Activated T-helper 2 cell treated with anti-CD3 and anti-CD28 coated beads, Interferon-gamma antibody, Interleukin-2, Interleukin-4, amounts not matched to agents 10 μg/mL and 5 μg/mL and 100 μg/mL, durations not matched to agents 14 hours and 24 hours and 36 hours (primary cell): Measurements from ENCODE around the gene PRKAA1. TPM values are rescaled to one million over a fixed set of nuclear protein-coding genes. Genes with fewer than 3 reads are reported as not detected.
A peak's percentile ranks its signal among the peaks of the same experiment; 100 is the strongest.

ENCODE experiments used
- DNase-seq: peaks from one replicate; pipeline ENCODE4 v3.0.0; 2021; ENCODE audit warnings: low spot score
- H3K27ac Mint-ChIP-seq: one replicate; pipeline ENCODE4 v1.8.0; 2021; ENCODE audit warnings: mixed read lengths
- H3K27me3 Mint-ChIP-seq: one replicate; pipeline ENCODE4 v1.8.0; 2021; ENCODE audit warnings: low read depth, mixed read lengths
- H3K36me3 Mint-ChIP-seq: one replicate; pipeline ENCODE4 v1.8.0; 2021; ENCODE audit warnings: low read depth, mixed read lengths
- H3K4me1 Mint-ChIP-seq: one replicate; pipeline ENCODE4 v1.8.0; 2021; ENCODE audit warnings: low read depth, mixed read lengths
- H3K4me3 Mint-ChIP-seq: one replicate; pipeline ENCODE4 v1.8.0; 2021; ENCODE audit warnings: low read depth, mild to moderate bottlenecking, moderate library complexity, mixed read lengths
- H3K9me3 Mint-ChIP-seq: one replicate; pipeline ENCODE4 v1.8.0; 2021; ENCODE audit warnings: mixed read lengths
- intact Hi-C: fragments of 100-400 bp; cut with micrococcal nuclease; formaldehyde crosslinking; loops from one replicate; pipeline ENCODE4 v1.15.1; 2023
- total RNA-seq: library from RNA; stranded (reverse); gene quantifications from 2 replicates; pipeline ENCODE4 v1.2.3, GENCODE V29; 2022

The PRKAA1 gene
- total RNA-seq, result 61.2 and 61.7 TPM in 2 replicates

GRCh38 chr5:40798012-40798800, at the start of gene PRKAA1:
Gene PRKAA1 (minus strand): TSS chr5:40798374. CDS start chr5:40798189, 185 bp downstream.
- H3K9me3 Mint-ChIP-seq, result no peaks in the 10 kb centered on the region
- intact Hi-C loops, result loop anchor here (1.0 kb wide), 3 partner anchors 15 to 43 kb away; partner anchors contain the start of genes RPL37 and TTC33
- peaks cover 33% of the 10 kb centered on the region for H3K4me1 Mint-ChIP-seq
- peak within 1 kb of the TSS; percentile 88 for H3K4me3 Mint-ChIP-seq
- peak within 1 kb of the TSS; percentile 90 for H3K27ac Mint-ChIP-seq
- H3K36me3 Mint-ChIP-seq, result peaks cover 31% of the 10 kb centered on the region
- peak; percentile 86 for DNase-seq
- H3K27me3 Mint-ChIP-seq, result peaks cover 9% of the 10 kb centered on the region

GRCh38 chr5:40847525-40847924, 49.4 kb upstream of the PRKAA1 start:
- no peaks in the 10 kb centered on the region for H3K9me3 Mint-ChIP-seq
- no peak overlapping the region for H3K27ac Mint-ChIP-seq
- H3K4me3 Mint-ChIP-seq, result no peak overlapping the region
- no peak for DNase-seq
- H3K36me3 Mint-ChIP-seq, result no peaks in the 10 kb centered on the region
- intact Hi-C loops, result no loop called here
- peaks cover 3% of the 10 kb centered on the region for H3K4me1 Mint-ChIP-seq
- peaks cover 13% of the 10 kb centered on the region for H3K27me3 Mint-ChIP-seq

GRCh38 chr5:40846371-40846770, 48.2 kb upstream of the PRKAA1 start:
- H3K9me3 Mint-ChIP-seq, result no peaks in the 10 kb centered on the region
- peaks cover 7% of the 10 kb centered on the region for H3K4me1 Mint-ChIP-seq
- DNase-seq, result no peak
- H3K36me3 Mint-ChIP-seq, result no peaks in the 10 kb centered on the region
- peaks cover 14% of the 10 kb centered on the region for H3K27me3 Mint-ChIP-seq
- no peak overlapping the region for H3K27ac Mint-ChIP-seq
- no peak overlapping the region for H3K4me3 Mint-ChIP-seq
- intact Hi-C loops, result no loop called here

GRCh38 chr5:40844565-40844964, 46.4 kb upstream of the PRKAA1 start:
- Mint-ChIP-seq H3K9me3 (no peaks in the 10 kb centered on the region), H3K36me3 (no peaks in the 10 kb centered on the region), H3K27me3 (peaks cover 15% of the 10 kb centered on the region), H3K4me3 (no peak overlapping the region), H3K4me1 (peaks cover 15% of the 10 kb centered on the region), H3K27ac (no peak overlapping the region)
- no peak for DNase-seq
- intact Hi-C loops, result loop anchor here (5.0 kb wide), 1 partner anchor 33 kb away; no protein-coding TSS in a partner anchor

GRCh38 chr5:40842351-40842750, 44.2 kb upstream of the PRKAA1 start:
- Mint-ChIP-seq H3K27ac (no peak overlapping the region), H3K4me3 (no peak overlapping the region), H3K4me1 (peaks cover 21% of the 10 kb centered on the region), H3K9me3 (no peaks in the 10 kb centered on the region), H3K36me3 (no peaks in the 10 kb centered on the region), H3K27me3 (peaks cover 10% of the 10 kb centered on the region)
- no peak for DNase-seq
- intact Hi-C loops, result loop anchor here (5.0 kb wide), 1 partner anchor 35 kb away; no protein-coding TSS in a partner anchor

GRCh38 chr5:40841068-40841805, 43.1 kb upstream of the PRKAA1 start, which contains the start of gene CARD6:
Gene CARD6 (plus strand): TSS chr5:40841367. CDS start chr5:40841383, 16 bp downstream.
- peaks cover 25% of the 10 kb centered on the region for H3K4me1 Mint-ChIP-seq
- intact Hi-C loops, result loop anchor here (5.0 kb wide), 1 partner anchor 36 kb away; no protein-coding TSS in a partner anchor
- DNase-seq, result no peak

GRCh38 chr5:40838086-40838485, 39.9 kb upstream of the PRKAA1 start:
- Mint-ChIP-seq H3K4me3 (no peak overlapping the region), H3K4me1 (peaks cover 37% of the 10 kb centered on the region), H3K9me3 (peaks cover 4% of the 10 kb centered on the region), H3K27me3 (peaks cover 3% of the 10 kb centered on the region), H3K36me3 (peaks cover 28% of the 10 kb centered on the region), H3K27ac (no peak overlapping the region)
- intact Hi-C loops, result loop anchor here (5.0 to 10.0 kb wide), 3 partner anchors 261 to 1633 kb away; no protein-coding TSS in a partner anchor
- DNase-seq, result no peak

More at GRCh38 chr5:40841068-40841805, 43.1 kb upstream of the PRKAA1 start, which contains the start of gene CARD6:
- peaks cover 10% of the 10 kb centered on the region for H3K27me3 Mint-ChIP-seq
- H3K36me3 Mint-ChIP-seq, result no peaks in the 10 kb centered on the region
- H3K27ac Mint-ChIP-seq, result peak within 1 kb of the TSS; percentile 69
- peak within 1 kb of the TSS; percentile 81 for H3K4me3 Mint-ChIP-seq
- H3K9me3 Mint-ChIP-seq, result peaks cover 4% of the 10 kb centered on the region

- intact Hi-C loops, result loop anchor here (1.0 to 10.0 kb wide), 7 partner anchors 22 to 1630 kb away; partner anchors contain the start of genes PRKAA1 and PTGER4
- H3K27me3 Mint-ChIP-seq, result no peaks in the 10 kb centered on the region
- DNase-seq, result peak; percentile 91
- H3K27ac Mint-ChIP-seq, result peak within 1 kb of the TSS; percentile 98
- peaks cover 4% of the 10 kb centered on the region for H3K9me3 Mint-ChIP-seq
- peaks cover 58% of the 10 kb centered on the region for H3K36me3 Mint-ChIP-seq
- peak within 1 kb of the TSS; percentile 99 for H3K4me3 Mint-ChIP-seq
- peaks cover 47% of the 10 kb centered on the region for H3K4me1 Mint-ChIP-seq
Observed at GRCh38 chr5:40834849-40835787, 36.9 kb upstream of the PRKAA1 start, which contains the start of gene RPL37. Gene RPL37 (minus strand): TSS chr5:40835222. CDS start chr5:40835185, 37 bp downstream.

- intact Hi-C loops, result loop anchor here (2.0 to 10.0 kb wide), 3 partner anchors 156 to 1630 kb away; partner anchors contain the start of gene PTGER4
Observed at GRCh38 chr5:40834391-40834848, 36.2 kb upstream of the PRKAA1 start.

GRCh38 chr5:40833712-40834229, 35.6 kb upstream of the PRKAA1 start:
- peaks cover 71% of the 10 kb centered on the region for H3K36me3 Mint-ChIP-seq
- H3K9me3 Mint-ChIP-seq, result peaks cover 4% of the 10 kb centered on the region
- no peak for DNase-seq
- no peaks in the 10 kb centered on the region for H3K27me3 Mint-ChIP-seq
- peaks cover 54% of the 10 kb centered on the region for H3K4me1 Mint-ChIP-seq
- H3K4me3 Mint-ChIP-seq, result peak overlapping the region; percentile 99
- intact Hi-C loops, result loop anchor here (1.0 to 10.0 kb wide), 4 partner anchors 8 to 1629 kb away; partner anchors contain the start of gene PTGER4
- H3K27ac Mint-ChIP-seq, result peak overlapping the region; percentile 98

More at GRCh38 chr5:40834391-40834848, 36.2 kb upstream of the PRKAA1 start:
- DNase-seq, result peak; percentile 38
- Mint-ChIP-seq H3K27me3 (no peaks in the 10 kb centered on the region), H3K36me3 (peaks cover 65% of the 10 kb centered on the region), H3K4me1 (peaks cover 49% of the 10 kb centered on the region), H3K27ac (peak overlapping the region; percentile 98), H3K9me3 (peaks cover 4% of the 10 kb centered on the region), H3K4me3 (peak overlapping the region; percentile 99)

GRCh38 chr5:40832345-40832744, 34.2 kb upstream of the PRKAA1 start:
- no peak for DNase-seq
- Mint-ChIP-seq H3K4me1 (peaks cover 64% of the 10 kb centered on the region), H3K9me3 (peaks cover 4% of the 10 kb centered on the region), H3K4me3 (peak overlapping the region; percentile 99), H3K27me3 (no peaks in the 10 kb centered on the region), H3K36me3 (peaks cover 85% of the 10 kb centered on the region), H3K27ac (peak overlapping the region; percentile 98)
- intact Hi-C loops, result loop anchor here (10.0 kb wide), 2 partner anchors 428 to 1628 kb away; no protein-coding TSS in a partner anchor
